ENCODE results near the gene E2F1.

The E2F1 gene

GRCh38 chr20:33687370-33687915, 1.3 kb upstream of the E2F1 start:
- DNase-seq = no peak

- DNase-seq = no peak
Measured at GRCh38 chr20:33686984-33687366, 790 bp upstream of the E2F1 start.

GRCh38 chr20:33685328-33686099, 671 bp downstream of the E2F1 start:
- peak; percentile 66 for DNase-seq

- DNase-seq = no peak
Measured at GRCh38 chr20:33684533-33685327, 1.5 kb downstream of the E2F1 start.

GRCh38 chr20:33681728-33682353, 4.3 kb downstream of the E2F1 start:
- no peak for DNase-seq

GRCh38 chr20:33681288-33681687, 4.9 kb downstream of the E2F1 start:
- DNase-seq = no peak

GRCh38 chr20:33680686-33681085, 5.5 kb downstream of the E2F1 start:
- no peak for DNase-seq

GRCh38 chr20:33679758-33680485, 6.3 kb downstream of the E2F1 start:
- peak; percentile 68 for DNase-seq

- no peak for DNase-seq
Measured at GRCh38 chr20:33677991-33678702, 8.0 kb downstream of the E2F1 start.

GRCh38 chr20:33676652-33677645, 9.2 kb downstream of the E2F1 start:
- DNase-seq = no peak

GRCh38 chr20:33676121-33676520, 10.1 kb downstream of the E2F1 start:
- no peak for DNase-seq

GRCh38 chr20:33675136-33675959, 10.8 kb downstream of the E2F1 start:
- no peak for DNase-seq

- DNase-seq = peak; percentile 75
Measured at GRCh38 chr20:33674294-33675135, 11.7 kb downstream of the E2F1 start, which contains the start of gene NECAB3. Gene NECAB3, minus strand, starts transcription at chr20:33674428. Its CDS starts 76 bp downstream, at chr20:33674352.

- no peak for DNase-seq
Measured at GRCh38 chr20:33673410-33674293, 12.5 kb downstream of the E2F1 start.

GRCh38 chr20:33673114-33673409, 13.1 kb downstream of the E2F1 start:
- no peak for DNase-seq

- no peak for DNase-seq
Measured at GRCh38 chr20:33672426-33673113, 13.6 kb downstream of the E2F1 start.
